Body of pancreas (tissue), 4 donors: ENCODE data around the gene PIGU. TPM values are rescaled to one million over a fixed set of nuclear protein-coding genes. Genes with fewer than 3 reads are reported as not detected.

ENCODE experiments used
- ATAC-seq: fragments of 150-250 bp; one replicate; pipeline ENCODE4 v1.9.1; 2016
- DNase-seq, 4 donors: peaks; one replicate each; pipeline ENCODE4 v3.0.0-alpha.2; 2019
- H3K27ac ChIP-seq, 4 donors: fragments of 200-600 bp; sonication (generic); 1 replicate in 3 of 4; 2 replicates in 1 of 4; pipeline versions ENCODE4 v1.5.1 to v1.6.1; 2016 to 2019; ENCODE audit warnings: mild to moderate bottlenecking in 1 of 4, mixed read lengths in 1 of 4, moderate library complexity in 1 of 4
- H3K27me3 ChIP-seq, 2 donors: fragments of 200-600 bp; sonication (generic); one replicate each; pipeline ENCODE4 v1.6.0; 2016; ENCODE audit warnings: mild to moderate bottlenecking in 1 of 2
- H3K36me3 ChIP-seq, 2 donors: fragments of 200-600 bp; sonication (generic); replicated peaks in 1 of 2; 2 replicates each; pipeline ENCODE4 v1.5.1; 2016; ENCODE audit warnings: low read depth in 2 of 2; ENCODE audit not compliant: insufficient read depth in 1 of 2
- H3K4me1 ChIP-seq: fragments of 200-600 bp; sonication (generic); one replicate; pipeline ENCODE4 v1.6.0; 2016
- H3K4me3 ChIP-seq, 2 donors: fragments of 200-600 bp; sonication (generic); 1 replicate in 1 of 2; 2 replicates in 1 of 2; pipeline ENCODE4 v1.5.1; 2016 to 2019
- H3K9me3 ChIP-seq, 3 donors: fragments of 200-600 bp; sonication (generic); 1 replicate in 2 of 3; 2 replicates in 1 of 3; pipeline ENCODE4 v1.5.1; 2016
- CTCF ChIP-seq, 7 experiments: fragments of 450-650 bp in 4 of 7; fragments of 200-600 bp in 3 of 7; sonication (generic) in 3 of 7; IDR thresholded peaks; one replicate each; pipeline ENCODE4 v1.5.1; 2016 to 2019; ENCODE audit warnings: antibody characterized with exemption in 7 of 7
- POLR2A ChIP-seq, 3 donors: fragments of 450-650 bp; IDR thresholded peaks; one replicate each; pipeline ENCODE4 v1.6.1; 2016; ENCODE audit warnings: antibody characterized with exemption in 3 of 3, mild to moderate bottlenecking in 2 of 3
- WGBS, 2 donors: methylation state at CpG; one replicate each; pipeline ENCODE4 v1.1.5; 2017; 5-methylcytosine and 5-hydroxymethylcytosine counted together
- intact Hi-C: fragments of 100-400 bp; cut with DNase I; formaldehyde crosslinking; loops from one replicate; pipeline ENCODE4 v1.15.1; 2023
- total RNA-seq, 2 donors: library from RNA; depleted of rRNA; stranded (reverse); fragments of >200 nt; gene quantifications; one replicate each; pipeline ENCODE4 v1.1.0, GENCODE V29; 2016

Gene PIGU
- total RNA-seq, 2 donors from 2014 or later = 4.4 to 14.8 TPM

- no peak for TF ChIP-seq CTCF (IDR thresholded peaks at IDR 0.05)
- TF ChIP-seq POLR2A (IDR thresholded peaks at IDR 0.05) = no peak
- intact Hi-C loops = no loop called here
- H3K9me3 ChIP-seq = no peaks in the 10 kb centered on the region
- H3K27me3 ChIP-seq = no peaks in the 10 kb centered on the region
- H3K4me3 ChIP-seq = no peak overlapping the region
- H3K36me3 ChIP-seq = no peaks in the 10 kb centered on the region
- H3K27ac ChIP-seq = no peak overlapping the region
- peak in 2 of 4 donors; percentile 28 to 33 for DNase-seq
- WGBS, 2 donors = 65 to 74% methylated on average over 5 to 7 of the region's 7 CpGs
- no peak for ATAC-seq
- H3K4me1 ChIP-seq = peaks cover 8% of the 10 kb centered on the region
Measured at GRCh38 chr20:34654207-34654744, 22.6 kb downstream of the PIGU start.

GRCh38 chr20:34651200-34651599 lies 25.7 kb downstream of the PIGU start:
- 16 to 24% methylated on average over 2 of the region's 2 CpGs for WGBS, 2 donors
- DNase-seq = peak in 1 of 4 donors; percentile 33
- no peak for ATAC-seq

DNA sequence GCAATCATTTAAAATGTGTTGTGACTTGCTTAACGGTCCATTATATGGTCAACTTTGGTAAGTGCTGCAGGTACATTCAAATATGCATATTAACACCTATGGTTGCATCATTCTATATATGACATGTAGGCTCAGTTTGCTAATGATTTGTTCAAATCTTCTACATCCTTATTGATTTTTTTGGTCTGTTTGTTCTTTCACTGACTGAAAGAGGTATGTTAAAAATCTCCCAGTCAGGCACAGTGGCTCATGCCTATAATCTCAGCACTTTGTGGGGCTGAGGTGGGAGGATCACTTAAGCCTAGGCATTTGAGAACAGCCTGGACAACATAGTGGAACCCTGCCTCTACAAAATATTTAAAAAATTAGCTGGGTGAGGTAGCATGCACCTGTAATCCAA lies 29.2 kb downstream of the PIGU start:
- Histone ChIP-seq H3K4me3 (no peak overlapping the region), H3K36me3 (no peaks in the 10 kb centered on the region), H3K27me3 (no peaks in the 10 kb centered on the region), H3K9me3 (no peaks in the 10 kb centered on the region), H3K4me1 (peaks cover 8% of the 10 kb centered on the region), H3K27ac (no peak overlapping the region)
- ATAC-seq = no peak
- intact Hi-C loops = no loop called here
- WGBS, 2 donors = 83 to 100% methylated on average over 1 of the region's 1 CpG
- no peak for DNase-seq
- TF ChIP-seq POLR2A (IDR thresholded peaks at IDR 0.05) = no peak
- TF ChIP-seq CTCF (IDR thresholded peaks at IDR 0.05) = no peak

More at GRCh38 chr20:34651200-34651599, 25.7 kb downstream of the PIGU start:
- H3K27me3 ChIP-seq = no peaks in the 10 kb centered on the region
- no peaks in the 10 kb centered on the region for H3K36me3 ChIP-seq
- H3K4me1 ChIP-seq = peaks cover 8% of the 10 kb centered on the region
- no peaks in the 10 kb centered on the region for H3K9me3 ChIP-seq
- no peak overlapping the region for H3K4me3 ChIP-seq
- no peak for TF ChIP-seq CTCF (IDR thresholded peaks at IDR 0.05)
- peak overlapping the region in 1 of 4 donors; percentile 38 for H3K27ac ChIP-seq
- intact Hi-C loops = no loop called here

DNA sequence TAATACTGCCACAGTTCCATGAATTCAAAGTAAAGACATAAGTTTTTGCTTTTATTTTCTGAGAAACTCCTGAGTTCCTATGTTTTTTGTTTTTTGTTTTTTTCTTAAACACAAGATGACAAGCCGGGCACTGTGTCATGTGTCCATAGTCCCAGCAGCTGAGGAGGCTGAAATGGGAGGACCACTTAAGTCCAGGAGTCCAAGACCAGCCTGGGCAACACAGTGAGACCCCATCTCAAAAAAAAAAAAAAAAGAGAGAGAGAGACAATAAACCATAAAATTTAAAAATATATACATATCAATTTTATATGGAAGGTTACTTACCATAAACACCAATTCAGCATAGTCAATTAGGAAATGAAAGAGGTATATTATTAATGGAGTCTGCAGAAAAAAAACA lies 31.9 kb downstream of the PIGU start:
- Histone ChIP-seq H3K9me3 (no peaks in the 10 kb centered on the region), H3K27ac (no peak overlapping the region), H3K4me1 (peaks cover 3% of the 10 kb centered on the region), H3K27me3 (no peaks in the 10 kb centered on the region), H3K36me3 (no peaks in the 10 kb centered on the region), H3K4me3 (no peak overlapping the region)
- DNase-seq (no peak), ATAC-seq (no peak)
- WGBS, 2 donors = 96 to 100% methylated on average over 1 of the region's 1 CpG
- intact Hi-C loops = no loop called here
- TF ChIP-seq CTCF (IDR thresholded peaks at IDR 0.05) (no peak), POLR2A (IDR thresholded peaks at IDR 0.05) (no peak)

GRCh38 chr20:34644345-34644744 lies 32.5 kb downstream of the PIGU start:
- intact Hi-C loops = no loop called here
- ATAC-seq (no peak), DNase-seq (no peak)
- TF ChIP-seq POLR2A (IDR thresholded peaks at IDR 0.05) (no peak), CTCF (IDR thresholded peaks at IDR 0.05) (no peak)
- WGBS, 2 donors = 100% methylated on average over 1 of the region's 1 CpG
- Histone ChIP-seq H3K27me3 (no peaks in the 10 kb centered on the region), H3K36me3 (no peaks in the 10 kb centered on the region), H3K9me3 (no peaks in the 10 kb centered on the region), H3K27ac (no peak overlapping the region), H3K4me3 (no peak overlapping the region), H3K4me1 (peaks cover 8% of the 10 kb centered on the region)
